HepG2 (cell line): ENCODE results near the gene LRRC34. TPM values are rescaled to one million over a fixed set of nuclear protein-coding genes. Genes with fewer than 3 reads are reported as not detected.

Experiments used
- CBX2 ChIP-seq, 2 experiments: fragments of 200-600 bp in 1 of 2; sonication (generic); formaldehyde crosslinking in 1 of 2; IDR thresholded peaks; 2 replicates each; pipeline versions ENCODE4 v1.7.0 to v1.8.1; 2018 to 2022; ENCODE audit warnings: low read depth in 2 of 2, low read length in 1 of 2, mild to moderate bottlenecking in 1 of 2, missing genetic modification reagents in 1 of 2
- MAZ ChIP-seq, 2 experiments: sonication (generic) in 1 of 2; formaldehyde crosslinking in 1 of 2; IDR thresholded peaks; 2 replicates each; pipeline versions ENCODE4 v1.5.0 to v1.6.1; 2012 to 2020; ENCODE audit warnings: low read depth in 2 of 2, mild to moderate bottlenecking in 2 of 2, borderline replicate concordance in 1 of 2, improper control_type of control experiment in 1 of 2, low read length in 1 of 2, missing genetic modification reagents in 1 of 2, moderate library complexity in 1 of 2
- MEIS1 ChIP-seq: sonication (generic); formaldehyde crosslinking; IDR thresholded peaks from 2 replicates; pipeline ENCODE4 v1.9.0; 2021; ENCODE audit warnings: mild to moderate bottlenecking, missing genetic modification reagents, moderate library complexity, borderline replicate concordance
- MTA3 ChIP-seq: sonication (generic); formaldehyde crosslinking; IDR thresholded peaks from 2 replicates; pipeline ENCODE4 v1.4.0; 2020; ENCODE audit warnings: missing genetic modification reagents
- NPAS2 ChIP-seq: sonication (generic); formaldehyde crosslinking; IDR thresholded peaks from 2 replicates; pipeline ENCODE4 v1.8.0; 2022; ENCODE audit warnings: mild to moderate bottlenecking, missing genetic modification reagents, borderline replicate concordance
- RFXAP ChIP-seq: sonication (generic); formaldehyde crosslinking; IDR thresholded peaks from 2 replicates; pipeline ENCODE4 v1.4.0; 2020; ENCODE audit warnings: missing genetic modification reagents, borderline replicate concordance
- RORA ChIP-seq: sonication (generic); formaldehyde crosslinking; IDR thresholded peaks from 2 replicates; pipeline ENCODE4 v1.5.0; 2020; ENCODE audit warnings: mild to moderate bottlenecking, missing genetic modification reagents, moderate library complexity
- TCF7 ChIP-seq: sonication (generic); IDR thresholded peaks from 2 replicates; pipeline ENCODE4 v1.6.1; 2016; ENCODE audit warnings: antibody characterized with exemption, low read depth
- ZFP36 ChIP-seq: fragments of 150-350 bp; IDR thresholded peaks from 2 replicates; pipeline ENCODE4 v1.6.1; 2018; ENCODE audit warnings: borderline replicate concordance, low read length, low read depth; ENCODE audit not compliant: partially characterized antibody
- ZKSCAN5 ChIP-seq: sonication (generic); formaldehyde crosslinking; IDR thresholded peaks from 2 replicates; pipeline ENCODE4 v1.5.1; 2020; ENCODE audit warnings: mild to moderate bottlenecking, missing genetic modification reagents
- ZNF20 ChIP-seq: sonication (generic); formaldehyde crosslinking; IDR thresholded peaks from 2 replicates; pipeline ENCODE4 v1.4.0; 2020; ENCODE audit warnings: mild to moderate bottlenecking, moderate library complexity, missing genetic modification reagents
- ZNF432 ChIP-seq: sonication (generic); formaldehyde crosslinking; IDR thresholded peaks from 2 replicates; pipeline ENCODE4 v1.5.0; 2020; ENCODE audit warnings: missing genetic modification reagents, mild to moderate bottlenecking, borderline replicate concordance
- ZNF589 ChIP-seq: sonication (generic); formaldehyde crosslinking; conservative IDR thresholded peaks from 2 replicates; pipeline ENCODE4 v1.8.0; 2022; ENCODE audit warnings: mild to moderate bottlenecking, moderate library complexity, missing genetic modification reagents
- ZNF782 ChIP-seq: sonication (generic); formaldehyde crosslinking; IDR thresholded peaks from 2 replicates; pipeline ENCODE4 v1.4.0; 2020; ENCODE audit warnings: missing genetic modification reagents, mild to moderate bottlenecking, borderline replicate concordance
- polyA plus RNA-seq, 8 experiments: library from polyadenylated mRNA; depleted of rRNA in 3 of 8; stranded (reverse) in 7 of 8; unstranded in 1 of 8; fragments of >200 nt; fragmentation: Illumina TruSeq in 4 of 8; extraction: Trizol in 4 of 8; gene quantifications; 2 replicates each; pipeline versions ENCODE4 v1.2.1 to v1.2.3, GENCODE V29; 2011 to 2016; ENCODE audit warnings: low read depth in 4 of 8, missing spikeins in 1 of 8, mixed read lengths in 1 of 8; ENCODE audit not compliant: insufficient read depth in 1 of 8
- total RNA-seq, 5 experiments: library from RNA; depleted of rRNA; stranded (reverse); fragments of >200 nt; fragmentation: Illumina TruSeq; extraction: Trizol; gene quantifications; 2 replicates each; pipeline ENCODE4 v1.2.3, GENCODE V29; 2016; ENCODE audit warnings: low read depth in 1 of 5
- TF ChIP-seq, protein P1 (sequence below): sonication (generic); formaldehyde crosslinking; IDR thresholded peaks from 2 replicates; pipeline ENCODE4 v1.4.0; 2020; ENCODE audit warnings: missing genetic modification reagents
- TF ChIP-seq, protein P2 (sequence below): sonication (generic); formaldehyde crosslinking; IDR thresholded peaks from 2 replicates; pipeline ENCODE4 v1.8.1; 2022; ENCODE audit warnings: low read depth, mild to moderate bottlenecking, missing genetic modification reagents
- TF ChIP-seq, protein P3 (sequence below): IDR thresholded peaks from 2 replicates; pipeline ENCODE4 v1.6.1; 2016; ENCODE audit warnings: control low read depth

The LRRC34 gene
- total and polyA plus RNA-seq, 2 of the 13 experiments (the other 11 are each of a cell fraction or from before 2014, with no cell fraction given), result not detected

DNA sequence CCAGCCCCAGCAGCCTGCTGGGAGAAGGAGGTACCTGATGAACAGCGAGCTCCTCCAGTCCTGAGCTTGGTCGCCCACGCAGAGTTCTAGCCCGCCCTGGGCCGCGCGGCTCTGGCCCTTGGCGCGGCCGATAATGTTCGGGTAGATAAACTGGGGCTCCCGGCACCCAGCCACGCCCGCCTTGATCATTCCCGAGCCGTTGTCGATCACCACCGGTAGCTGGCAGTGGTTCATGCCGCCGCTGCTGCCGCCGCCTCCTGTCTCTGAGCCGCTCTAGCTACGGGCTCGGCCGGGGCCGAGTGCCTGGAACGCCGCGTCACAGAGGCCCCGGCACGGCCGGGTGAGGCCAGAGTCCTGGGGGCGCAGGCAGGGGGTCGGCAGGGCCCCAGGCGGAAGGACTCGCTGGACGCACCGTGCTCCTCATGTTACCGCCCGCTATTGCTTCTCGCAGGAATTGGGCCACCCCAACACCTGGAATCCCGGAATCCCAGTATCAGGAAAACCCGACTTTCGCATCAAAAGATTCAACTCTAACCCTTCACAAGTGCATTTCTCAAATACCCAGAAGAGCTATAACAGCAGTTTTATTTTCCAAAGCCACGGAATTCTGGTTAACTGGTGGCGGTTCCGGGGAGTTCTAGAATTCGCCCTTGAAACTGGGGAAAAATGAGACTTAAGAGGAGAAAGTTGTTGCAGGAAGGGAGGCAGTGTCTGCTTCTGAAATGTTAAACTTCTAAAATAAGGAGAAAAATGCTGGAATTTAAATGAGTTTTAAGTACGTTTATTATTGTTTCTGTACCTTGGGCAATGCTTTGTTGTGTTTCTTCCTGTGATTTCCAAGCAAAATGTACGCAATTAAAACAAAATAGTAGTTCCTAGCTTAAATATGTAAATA is 43.2 kb downstream of the LRRC34 start, which contains the start of gene ACTRT3 (continued):
- TF ChIP-seq, protein P1, sequence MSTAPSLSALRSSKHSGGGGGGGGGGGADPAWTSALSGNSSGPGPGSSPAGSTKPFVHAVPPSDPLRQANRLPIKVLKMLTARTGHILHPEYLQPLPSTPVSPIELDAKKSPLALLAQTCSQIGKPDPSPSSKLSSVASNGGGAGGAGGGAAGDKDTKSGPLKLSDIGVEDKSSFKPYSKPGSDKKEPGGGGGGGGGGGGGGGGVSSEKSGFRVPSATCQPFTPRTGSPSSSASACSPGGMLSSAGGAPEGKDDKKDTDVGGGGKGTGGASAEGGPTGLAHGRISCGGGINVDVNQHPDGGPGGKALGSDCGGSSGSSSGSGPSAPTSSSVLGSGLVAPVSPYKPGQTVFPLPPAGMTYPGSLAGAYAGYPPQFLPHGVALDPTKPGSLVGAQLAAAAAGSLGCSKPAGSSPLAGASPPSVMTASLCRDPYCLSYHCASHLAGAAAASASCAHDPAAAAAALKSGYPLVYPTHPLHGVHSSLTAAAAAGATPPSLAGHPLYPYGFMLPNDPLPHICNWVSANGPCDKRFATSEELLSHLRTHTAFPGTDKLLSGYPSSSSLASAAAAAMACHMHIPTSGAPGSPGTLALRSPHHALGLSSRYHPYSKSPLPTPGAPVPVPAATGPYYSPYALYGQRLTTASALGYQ, result 0 out of 2 replicates have a peak, but pooled peaks have one; percentile 18
- TF ChIP-seq ZNF782 (CRISPR knock-in tag), result no peak
- no peak for TF ChIP-seq MTA3 (CRISPR knock-in tag)
- TF ChIP-seq TCF7, result no peak
- TF ChIP-seq CBX2 (IDR thresholded peaks at IDR 0.05; ENCODE audit: low read depth, low read length), result no peak
- no peak for TF ChIP-seq CBX2 (CRISPR knock-in tag; IDR thresholded peaks at IDR 0.05; ENCODE audit: low read depth)
- TF ChIP-seq, protein P2, sequence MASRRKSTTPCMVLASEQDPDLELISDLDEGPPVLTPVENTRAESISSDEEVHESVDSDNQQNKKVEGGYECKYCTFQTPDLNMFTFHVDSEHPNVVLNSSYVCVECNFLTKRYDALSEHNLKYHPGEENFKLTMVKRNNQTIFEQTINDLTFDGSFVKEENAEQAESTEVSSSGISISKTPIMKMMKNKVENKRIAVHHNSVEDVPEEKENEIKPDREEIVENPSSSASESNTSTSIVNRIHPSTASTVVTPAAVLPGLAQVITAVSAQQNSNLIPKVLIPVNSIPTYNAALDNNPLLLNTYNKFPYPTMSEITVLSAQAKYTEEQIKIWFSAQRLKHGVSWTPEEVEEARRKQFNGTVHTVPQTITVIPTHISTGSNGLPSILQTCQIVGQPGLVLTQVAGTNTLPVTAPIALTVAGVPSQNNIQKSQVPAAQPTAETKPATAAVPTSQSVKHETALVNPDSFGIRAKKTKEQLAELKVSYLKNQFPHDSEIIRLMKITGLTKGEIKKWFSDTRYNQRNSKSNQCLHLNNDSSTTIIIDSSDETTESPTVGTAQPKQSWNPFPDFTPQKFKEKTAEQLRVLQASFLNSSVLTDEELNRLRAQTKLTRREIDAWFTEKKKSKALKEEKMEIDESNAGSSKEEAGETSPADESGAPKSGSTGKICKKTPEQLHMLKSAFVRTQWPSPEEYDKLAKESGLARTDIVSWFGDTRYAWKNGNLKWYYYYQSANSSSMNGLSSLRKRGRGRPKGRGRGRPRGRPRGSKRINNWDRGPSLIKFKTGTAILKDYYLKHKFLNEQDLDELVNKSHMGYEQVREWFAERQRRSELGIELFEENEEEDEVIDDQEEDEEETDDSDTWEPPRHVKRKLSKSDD (CRISPR knock-in tag), result no peak
- TF ChIP-seq ZFP36, result no peak
- no peak for TF ChIP-seq RFXAP (CRISPR knock-in tag)
- no peak for TF ChIP-seq ZNF432 (CRISPR knock-in tag)
- TF ChIP-seq ZNF589 (CRISPR knock-in tag), result no peak
- TF ChIP-seq ZNF20 (CRISPR knock-in tag), result no peak
- no peak for TF ChIP-seq MEIS1 (CRISPR knock-in tag)
- no peak for TF ChIP-seq RORA (CRISPR knock-in tag)
- no peak for TF ChIP-seq MAZ (IDR thresholded peaks at IDR 0.05; ENCODE audit: borderline replicate concordance, low read depth, low read length)
- 0 out of 2 replicates have a peak, but pooled peaks have one; percentile 31 for TF ChIP-seq MAZ (CRISPR knock-in tag; IDR thresholded peaks at IDR 0.05; ENCODE audit: low read depth)
- TF ChIP-seq NPAS2 (CRISPR knock-in tag), result no peak
- TF ChIP-seq, protein P3, sequence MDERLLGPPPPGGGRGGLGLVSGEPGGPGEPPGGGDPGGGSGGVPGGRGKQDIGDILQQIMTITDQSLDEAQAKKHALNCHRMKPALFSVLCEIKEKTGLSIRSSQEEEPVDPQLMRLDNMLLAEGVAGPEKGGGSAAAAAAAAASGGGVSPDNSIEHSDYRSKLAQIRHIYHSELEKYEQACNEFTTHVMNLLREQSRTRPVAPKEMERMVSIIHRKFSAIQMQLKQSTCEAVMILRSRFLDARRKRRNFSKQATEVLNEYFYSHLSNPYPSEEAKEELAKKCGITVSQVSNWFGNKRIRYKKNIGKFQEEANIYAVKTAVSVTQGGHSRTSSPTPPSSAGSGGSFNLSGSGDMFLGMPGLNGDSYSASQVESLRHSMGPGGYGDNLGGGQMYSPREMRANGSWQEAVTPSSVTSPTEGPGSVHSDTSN (CRISPR knock-in tag), result no peak
- no peak for TF ChIP-seq ZKSCAN5 (CRISPR knock-in tag)
